PC-9 (cell line): ENCODE results near the gene ARHGAP5.

Experiments
- EZH2 ChIP-seq: fragments of 200-600 bp; sonication (generic); IDR thresholded peaks from 2 replicates; pipeline ENCODE4 v1.8.0; 2017; ENCODE audit warnings: antibody characterized with exemption, low read depth
- TF ChIP-seq, protein P1 (sequence below): fragments of 200-600 bp; sonication (generic); conservative IDR thresholded peaks from 2 replicates; pipeline ENCODE4 v1.6.1; 2017; ENCODE audit warnings: mixed run types, antibody characterized with exemption, mild to moderate bottlenecking, moderate library complexity

DNA sequence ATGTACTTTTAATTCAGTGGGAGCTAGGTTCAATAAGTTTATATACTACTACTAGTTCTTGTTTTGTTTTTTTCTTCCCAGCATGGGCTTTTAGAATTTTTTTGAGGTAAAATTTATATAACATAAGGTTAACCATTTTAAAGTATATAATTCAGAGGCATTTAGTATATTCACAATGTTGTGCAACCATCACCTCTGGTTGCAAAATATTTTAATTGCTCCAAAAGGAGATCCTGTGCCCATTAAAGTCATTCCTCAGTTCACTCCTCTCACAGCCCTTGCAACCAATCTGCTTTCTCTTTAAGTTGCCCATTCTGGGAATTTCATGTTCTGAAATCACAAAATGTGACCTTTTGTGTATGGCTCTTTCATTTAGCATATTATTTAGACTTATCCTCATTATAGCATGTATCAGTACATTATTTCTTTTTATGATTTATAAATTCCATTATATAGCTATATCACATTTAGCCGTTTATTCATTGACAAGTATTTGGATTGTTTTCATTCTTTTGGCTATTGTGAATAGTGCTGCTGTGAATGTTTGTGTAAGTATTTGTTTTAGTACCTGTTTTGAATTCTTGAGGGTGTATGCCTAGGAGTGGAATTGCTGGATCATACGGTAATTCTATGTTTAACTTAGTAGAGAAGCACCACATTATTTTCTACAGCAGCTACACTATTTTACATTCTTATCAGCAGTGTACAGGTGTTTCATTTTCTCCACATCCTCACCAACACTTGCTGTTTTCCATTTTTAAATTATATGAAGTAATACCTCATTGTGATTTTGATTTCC lies 59.1 kb downstream of the ARHGAP5 start:
- TF ChIP-seq, protein P1, sequence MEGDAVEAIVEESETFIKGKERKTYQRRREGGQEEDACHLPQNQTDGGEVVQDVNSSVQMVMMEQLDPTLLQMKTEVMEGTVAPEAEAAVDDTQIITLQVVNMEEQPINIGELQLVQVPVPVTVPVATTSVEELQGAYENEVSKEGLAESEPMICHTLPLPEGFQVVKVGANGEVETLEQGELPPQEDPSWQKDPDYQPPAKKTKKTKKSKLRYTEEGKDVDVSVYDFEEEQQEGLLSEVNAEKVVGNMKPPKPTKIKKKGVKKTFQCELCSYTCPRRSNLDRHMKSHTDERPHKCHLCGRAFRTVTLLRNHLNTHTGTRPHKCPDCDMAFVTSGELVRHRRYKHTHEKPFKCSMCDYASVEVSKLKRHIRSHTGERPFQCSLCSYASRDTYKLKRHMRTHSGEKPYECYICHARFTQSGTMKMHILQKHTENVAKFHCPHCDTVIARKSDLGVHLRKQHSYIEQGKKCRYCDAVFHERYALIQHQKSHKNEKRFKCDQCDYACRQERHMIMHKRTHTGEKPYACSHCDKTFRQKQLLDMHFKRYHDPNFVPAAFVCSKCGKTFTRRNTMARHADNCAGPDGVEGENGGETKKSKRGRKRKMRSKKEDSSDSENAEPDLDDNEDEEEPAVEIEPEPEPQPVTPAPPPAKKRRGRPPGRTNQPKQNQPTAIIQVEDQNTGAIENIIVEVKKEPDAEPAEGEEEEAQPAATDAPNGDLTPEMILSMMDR: no peak
- TF ChIP-seq EZH2: no peak
